ENCODE results near the gene ADCY9. TPM values are rescaled to one million over a fixed set of nuclear protein-coding genes. Genes with fewer than 3 reads are reported as not detected.

ADCY9 gene
- polyA plus RNA-seq, 1 experiment, result 16.0 TPM

DNA sequence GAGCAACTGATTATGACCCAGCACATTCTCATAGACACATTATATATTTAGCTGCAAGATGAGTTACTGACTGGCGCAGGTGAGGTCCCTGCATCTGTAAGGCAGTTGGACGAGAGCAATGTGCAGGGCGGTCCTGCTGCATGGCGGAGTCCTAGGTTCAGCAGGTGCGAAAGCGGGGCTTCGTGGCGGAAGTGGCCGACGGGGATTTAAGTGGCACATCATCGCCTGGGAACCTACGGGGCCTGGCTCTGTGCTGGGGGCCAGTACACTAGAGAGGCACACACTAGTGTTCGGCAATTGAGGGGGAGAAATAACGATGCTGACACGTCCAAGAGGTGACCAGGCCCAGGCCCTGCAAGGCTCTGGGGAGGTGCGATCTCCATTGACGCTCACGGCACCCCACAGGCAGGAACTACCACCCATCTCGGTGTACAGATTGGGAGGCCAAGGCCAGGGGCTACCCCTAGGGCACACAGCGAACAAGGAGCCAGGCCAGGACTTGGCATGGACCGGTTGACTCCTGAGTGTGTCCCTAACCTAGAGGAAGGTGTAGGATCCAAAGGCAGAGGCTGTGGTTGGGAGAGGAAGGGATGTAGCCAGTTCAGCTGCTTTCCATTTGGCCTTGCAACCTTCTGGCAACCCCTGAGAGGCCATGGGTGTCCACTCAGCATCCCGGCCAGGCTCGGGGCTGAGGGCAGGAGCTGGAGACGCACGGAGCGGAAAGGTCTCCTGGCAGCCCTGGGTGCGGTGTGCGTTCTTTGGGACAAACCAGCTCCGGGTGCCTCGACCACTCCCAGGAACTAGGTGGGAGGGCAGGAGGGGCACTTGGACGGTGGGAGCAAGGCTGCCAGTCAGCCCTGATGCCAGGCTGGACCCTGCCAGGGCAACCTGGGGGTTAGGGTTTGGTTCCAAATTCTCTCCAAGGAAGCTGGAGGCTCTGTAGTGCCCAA is 131.9 kb downstream of the ADCY9 start:
- Histone ChIP-seq H3K4me3 (ENCODE audit: low read depth, low read length) (no peak overlapping the region), H3K27me3 (ENCODE audit: control insufficient read depth, insufficient read depth, low read length) (no peaks in the 10 kb centered on the region), H3K27ac (ENCODE audit: low read depth, low read length) (no peak overlapping the region), H3K9me3 (ENCODE audit: control insufficient read depth, insufficient read depth, low read length) (no peaks in the 10 kb centered on the region; the same call in 1 of the 2 replicates)
- POLR2A ChIA-PET, result interaction anchor here (1.5 kb wide), 1 partner anchor 69 kb away, joined by 4 read pairs; no protein-coding TSS in a partner anchor
- DNase-seq (ENCODE audit: low read depth, low spot score), result no peak
- TF ChIP-seq, protein P1, sequence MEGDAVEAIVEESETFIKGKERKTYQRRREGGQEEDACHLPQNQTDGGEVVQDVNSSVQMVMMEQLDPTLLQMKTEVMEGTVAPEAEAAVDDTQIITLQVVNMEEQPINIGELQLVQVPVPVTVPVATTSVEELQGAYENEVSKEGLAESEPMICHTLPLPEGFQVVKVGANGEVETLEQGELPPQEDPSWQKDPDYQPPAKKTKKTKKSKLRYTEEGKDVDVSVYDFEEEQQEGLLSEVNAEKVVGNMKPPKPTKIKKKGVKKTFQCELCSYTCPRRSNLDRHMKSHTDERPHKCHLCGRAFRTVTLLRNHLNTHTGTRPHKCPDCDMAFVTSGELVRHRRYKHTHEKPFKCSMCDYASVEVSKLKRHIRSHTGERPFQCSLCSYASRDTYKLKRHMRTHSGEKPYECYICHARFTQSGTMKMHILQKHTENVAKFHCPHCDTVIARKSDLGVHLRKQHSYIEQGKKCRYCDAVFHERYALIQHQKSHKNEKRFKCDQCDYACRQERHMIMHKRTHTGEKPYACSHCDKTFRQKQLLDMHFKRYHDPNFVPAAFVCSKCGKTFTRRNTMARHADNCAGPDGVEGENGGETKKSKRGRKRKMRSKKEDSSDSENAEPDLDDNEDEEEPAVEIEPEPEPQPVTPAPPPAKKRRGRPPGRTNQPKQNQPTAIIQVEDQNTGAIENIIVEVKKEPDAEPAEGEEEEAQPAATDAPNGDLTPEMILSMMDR (IDR thresholded peaks at IDR 0.05; ENCODE audit: low read depth, low read length), result no peak
- CTCF ChIA-PET, result interaction anchor here (0.5 to 2.3 kb wide), 6 partner anchors 56 to 418 kb away, joined by 3 to 10 read pairs (median 5); partner anchors contain the start of gene ADCY9

DNA sequence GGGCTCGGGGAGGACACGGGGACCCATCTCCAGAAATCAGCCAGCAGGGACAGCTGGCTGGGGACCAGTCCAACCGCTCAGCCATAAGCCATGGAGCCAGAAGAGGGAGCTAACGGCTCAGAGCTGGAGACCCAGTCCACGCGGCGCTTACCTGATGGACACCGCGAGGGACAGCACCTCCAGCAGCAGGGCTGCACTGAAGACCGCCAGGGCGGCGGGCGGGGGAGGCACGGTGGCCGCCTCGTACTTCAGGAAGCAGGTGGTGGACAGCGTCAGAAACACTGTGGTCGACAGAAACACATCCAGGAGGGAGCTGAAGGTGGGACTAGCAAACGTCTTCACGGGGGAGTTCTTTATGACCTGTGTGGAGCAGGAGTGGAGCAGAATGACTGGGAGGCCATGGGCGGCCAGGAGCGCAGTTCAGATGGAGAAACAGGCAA is 133.1 kb downstream of the ADCY9 start:
- Histone ChIP-seq H3K4me3 (ENCODE audit: low read depth, low read length) (no peak overlapping the region), H3K27me3 (ENCODE audit: control insufficient read depth, insufficient read depth, low read length) (no peaks in the 10 kb centered on the region), H3K27ac (ENCODE audit: low read depth, low read length) (no peak overlapping the region), H3K9me3 (ENCODE audit: control insufficient read depth, insufficient read depth, low read length) (no peaks in the 10 kb centered on the region; the same call in 1 of the 2 replicates)
- POLR2A ChIA-PET, result interaction anchor here (0.7 to 1.5 kb wide), 4 partner anchors 44 to 271 kb away, joined by 3 to 4 read pairs (median 3); no protein-coding TSS in a partner anchor
- TF ChIP-seq, protein P1 (IDR thresholded peaks at IDR 0.05; ENCODE audit: low read depth, low read length), result peak; percentile 76
- no peak for DNase-seq (ENCODE audit: low read depth, low spot score)
- CTCF ChIA-PET, result interaction anchor here (0.7 to 2.3 kb wide), 14 partner anchors 12 to 271 kb away, joined by 3 to 10 read pairs (median 4); partner anchors contain the start of gene ADCY9

DNA sequence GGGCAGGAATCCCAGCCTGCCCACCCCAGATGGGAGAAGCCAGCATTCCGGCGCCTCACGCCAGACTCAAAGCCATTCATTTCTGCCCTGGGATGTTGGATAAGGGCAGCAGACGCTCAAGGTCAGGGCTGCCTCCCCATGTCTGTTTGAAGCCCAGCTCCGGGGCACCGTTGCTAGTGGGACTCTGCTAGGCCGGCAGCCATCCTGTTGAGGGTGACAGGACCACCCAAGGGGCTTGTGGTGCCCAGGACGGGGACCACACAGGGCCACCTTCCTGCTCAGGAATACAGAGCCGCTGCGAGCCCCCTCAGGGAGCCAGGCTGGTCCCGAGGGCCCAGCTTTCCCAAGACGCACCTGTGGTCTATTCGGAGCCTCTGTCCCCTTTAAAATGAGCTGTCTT is 134.0 kb downstream of the ADCY9 start:
- no peaks in the 10 kb centered on the region for H3K27me3 ChIP-seq (ENCODE audit: control insufficient read depth, insufficient read depth, low read length)
- ChIA-PET CTCF (interaction anchor here (1.1 to 1.8 kb wide), 10 partner anchors 11 to 272 kb away, joined by 3 to 8 read pairs (median 4); no protein-coding TSS in a partner anchor), POLR2A (no interaction called here)
- no peaks in the 10 kb centered on the region; the same call in 1 of the 2 replicates for H3K9me3 ChIP-seq (ENCODE audit: control insufficient read depth, insufficient read depth, low read length)
- DNase-seq (ENCODE audit: low read depth, low spot score), result no peak
- TF ChIP-seq, protein P1 (IDR thresholded peaks at IDR 0.05; ENCODE audit: low read depth, low read length), result no peak
- no peak overlapping the region for H3K27ac ChIP-seq (ENCODE audit: low read depth, low read length)
- H3K4me3 ChIP-seq (ENCODE audit: low read depth, low read length), result no peak overlapping the region

DNA sequence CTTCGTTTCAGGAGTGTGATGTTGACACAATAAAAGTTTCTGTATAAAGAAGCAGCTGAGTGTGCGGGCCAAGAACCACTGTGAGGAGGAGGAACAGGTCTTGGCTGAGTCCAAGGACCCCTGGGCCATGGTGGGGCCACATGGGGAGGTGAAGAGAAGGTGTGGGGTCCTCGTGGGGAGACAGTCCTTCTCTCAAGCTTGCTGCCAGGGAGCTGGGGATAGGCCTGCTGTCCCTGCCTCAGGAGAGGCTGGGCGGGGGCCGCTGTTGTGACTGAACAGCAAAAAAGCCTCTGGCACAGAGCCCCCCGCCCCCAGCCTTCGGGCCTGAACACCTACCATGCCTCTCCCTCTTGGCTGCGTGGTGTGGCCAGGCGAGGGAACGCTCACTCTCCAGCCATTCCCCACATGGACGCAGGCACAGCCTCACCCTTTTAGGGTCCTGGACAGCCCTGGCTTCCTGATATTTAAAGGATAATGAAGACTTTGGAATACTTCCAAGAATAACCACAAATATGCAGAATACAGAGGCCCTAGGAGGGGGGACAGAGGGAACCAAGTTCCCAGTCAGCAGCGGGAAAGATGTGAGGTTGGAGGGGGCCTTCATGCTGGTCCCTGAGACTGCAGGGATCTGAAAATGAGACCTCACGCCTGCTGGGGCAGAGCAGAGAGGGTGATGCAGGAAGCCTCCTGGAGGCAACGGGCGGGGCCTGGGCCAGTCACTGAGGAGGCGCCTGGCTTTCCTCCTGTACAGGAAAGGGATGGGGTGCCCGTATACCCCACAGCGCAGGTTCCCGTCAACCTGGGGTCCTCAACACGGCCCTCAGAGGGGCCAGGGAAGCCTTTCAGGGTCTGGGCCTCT is 135.8 kb downstream of the ADCY9 start:
- Histone ChIP-seq H3K4me3 (ENCODE audit: low read depth, low read length) (no peak overlapping the region), H3K27me3 (ENCODE audit: control insufficient read depth, insufficient read depth, low read length) (no peaks in the 10 kb centered on the region), H3K9me3 (ENCODE audit: control insufficient read depth, insufficient read depth, low read length) (no peaks in the 10 kb centered on the region), H3K27ac (ENCODE audit: low read depth, low read length) (peak overlapping the region; percentile 65)
- TF ChIP-seq, protein P1 (IDR thresholded peaks at IDR 0.05; ENCODE audit: low read depth, low read length), result no peak
- DNase-seq (ENCODE audit: low read depth, low spot score), result no peak
- ChIA-PET CTCF (interaction anchor here (1.7 kb wide), 1 partner anchor 274 kb away, joined by 4 read pairs; no protein-coding TSS in a partner anchor), POLR2A (no interaction called here)

All from AG04450 (cell line).